Measurements from ENCODE around the gene LSM2. TPM values are rescaled to one million over a fixed set of nuclear protein-coding genes. Genes with fewer than 3 reads are reported as not detected.

Gene LSM2
- polyA plus RNA-seq, 1 donor (not counting 4 experiments of a cell fraction or from before 2014, with no cell fraction given), result 46.5 TPM

DNA sequence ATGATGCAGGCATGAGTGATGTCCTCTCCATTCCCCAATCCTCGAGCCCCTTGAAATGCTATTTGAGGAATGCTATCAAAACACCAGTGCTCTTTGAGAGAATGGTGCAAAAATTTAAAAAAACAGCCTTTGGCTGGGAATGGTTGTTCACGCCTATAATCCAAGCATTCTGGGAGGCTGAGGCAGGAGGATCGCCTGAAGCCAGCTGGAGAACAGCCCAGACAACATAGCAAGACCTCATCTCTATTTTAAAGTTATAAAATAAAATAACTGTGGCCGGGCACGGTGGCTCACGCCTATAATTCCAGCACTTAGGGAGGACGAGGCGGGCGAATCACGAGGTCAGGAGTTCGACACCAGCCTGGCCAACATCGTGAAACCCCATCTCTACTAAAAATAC lies 7.0 kb downstream of the LSM2 start:
- DNase-seq (ENCODE audit: low read depth, low spot score), result no peak
- no peak overlapping the region for H3K4me3 ChIP-seq (ENCODE audit: control insufficient read depth in 2 of 3, extremely low read depth in 1 of 3, insufficient read depth in 2 of 3, low read depth in 1 of 3, low read length in 3 of 3)
- peaks cover 16% of the 10 kb centered on the region for H3K4me1 ChIP-seq (ENCODE audit: control insufficient read depth, extremely low read depth, insufficient read depth, low read length)
- no peak overlapping the region for H3K9ac ChIP-seq (ENCODE audit: control insufficient read depth, extremely low read depth, insufficient read depth, low read length)
- no peak overlapping the region for H3K27ac ChIP-seq (ENCODE audit: control insufficient read depth, insufficient read depth, low read length)
- H2AFZ ChIP-seq (ENCODE audit: control insufficient read depth, low read length), result no peak overlapping the region
- H4K20me1 ChIP-seq (ENCODE audit: control insufficient read depth, extremely low read depth, insufficient read depth, low read length), result no peaks in the 10 kb centered on the region
- TF ChIP-seq EZH2 (IDR thresholded peaks at IDR 0.05; ENCODE audit: low read length) (no peak), CTCF (optimal IDR thresholded peaks at IDR 0.05 in 1 of 3, IDR thresholded peaks at IDR 0.05 in 1 of 3, conservative IDR thresholded peaks at IDR 0.05 in 1 of 3; ENCODE audit: extremely low read depth in 1 of 3, insufficient read depth in 2 of 3, low read length in 3 of 3) (no peak)
- dilution Hi-C loops (cut with MboI; ENCODE audit: extremely low pct_ligation_motif_present, low sequenced_read_pairs), result no loop called here
- no peaks in the 10 kb centered on the region for H3K27me3 ChIP-seq (ENCODE audit: control insufficient read depth, extremely low read depth, insufficient read depth, low read length)
- no peaks in the 10 kb centered on the region for H3K9me3 ChIP-seq (ENCODE audit: control insufficient read depth, low read depth, low read length)
- H3K9me1 ChIP-seq (ENCODE audit: control insufficient read depth, extremely low read depth, insufficient read depth, low read length), result no peaks in the 10 kb centered on the region
- no peak overlapping the region for H3K4me2 ChIP-seq (ENCODE audit: control insufficient read depth, extremely low read depth, insufficient read depth, low read depth, low read length)
- peaks cover 11% of the 10 kb centered on the region for H3K79me2 ChIP-seq (ENCODE audit: control insufficient read depth, insufficient read depth, low read length)
- FAIRE-seq, result no peak
- peaks cover 0 to 5% of the 10 kb centered on the region in 2 experiments for H3K36me3 ChIP-seq (ENCODE audit: control insufficient read depth in 2 of 2, extremely low read depth in 1 of 2, insufficient read depth in 2 of 2, low read length in 2 of 2)

DNA sequence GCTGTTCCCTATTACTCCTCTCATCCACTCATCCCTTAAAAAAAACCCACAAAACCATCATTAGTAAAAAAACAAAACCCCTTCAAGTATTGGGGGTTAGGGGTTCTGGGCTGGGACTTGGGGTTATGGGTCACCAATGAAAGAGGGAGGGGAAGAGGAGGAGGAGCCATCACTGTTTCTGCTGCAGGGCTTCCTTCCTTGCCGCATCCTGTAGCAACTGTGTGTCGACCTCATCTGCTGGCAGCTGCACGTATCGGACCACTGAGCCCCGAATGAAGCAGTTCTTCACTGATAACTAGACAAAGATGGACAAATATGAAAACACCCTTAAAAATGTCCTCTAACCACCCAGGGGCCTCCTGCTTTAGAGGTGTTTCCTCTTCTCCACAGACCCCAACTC lies 9.2 kb downstream of the LSM2 start:
- Histone ChIP-seq H3K4me3 (ENCODE audit: control insufficient read depth in 2 of 3, extremely low read depth in 1 of 3, insufficient read depth in 2 of 3, low read depth in 1 of 3, low read length in 3 of 3) (no peak overlapping the region), H2AFZ (ENCODE audit: control insufficient read depth, low read length) (no peak overlapping the region), H3K4me1 (ENCODE audit: control insufficient read depth, extremely low read depth, insufficient read depth, low read length) (peaks cover 26% of the 10 kb centered on the region), H3K9ac (ENCODE audit: control insufficient read depth, extremely low read depth, insufficient read depth, low read length) (no peak overlapping the region), H3K9me3 (ENCODE audit: control insufficient read depth, low read depth, low read length) (no peaks in the 10 kb centered on the region), H3K36me3 (ENCODE audit: control insufficient read depth in 2 of 2, extremely low read depth in 1 of 2, insufficient read depth in 2 of 2, low read length in 2 of 2) (peaks cover 0 to 9% of the 10 kb centered on the region in 2 experiments), H3K79me2 (ENCODE audit: control insufficient read depth, insufficient read depth, low read length) (peaks cover 25% of the 10 kb centered on the region), H4K20me1 (ENCODE audit: control insufficient read depth, extremely low read depth, insufficient read depth, low read length) (no peaks in the 10 kb centered on the region), H3K27ac (ENCODE audit: control insufficient read depth, insufficient read depth, low read length) (no peak overlapping the region), H3K4me2 (ENCODE audit: control insufficient read depth, extremely low read depth, insufficient read depth, low read depth, low read length) (peak overlapping the region; percentile 2), H3K27me3 (ENCODE audit: control insufficient read depth, extremely low read depth, insufficient read depth, low read length) (no peaks in the 10 kb centered on the region), H3K9me1 (ENCODE audit: control insufficient read depth, extremely low read depth, insufficient read depth, low read length) (no peaks in the 10 kb centered on the region)
- no peak for FAIRE-seq
- DNase-seq (ENCODE audit: low read depth, low spot score), result no peak
- TF ChIP-seq CTCF (optimal IDR thresholded peaks at IDR 0.05 in 1 of 3, IDR thresholded peaks at IDR 0.05 in 1 of 3, conservative IDR thresholded peaks at IDR 0.05 in 1 of 3; ENCODE audit: extremely low read depth in 1 of 3, insufficient read depth in 2 of 3, low read length in 3 of 3), result no peak
- TF ChIP-seq EZH2 (IDR thresholded peaks at IDR 0.05; ENCODE audit: low read length), result no peak
- dilution Hi-C loops (cut with MboI; ENCODE audit: extremely low pct_ligation_motif_present, low sequenced_read_pairs), result no loop called here
